ENCODE measurements around the gene HELZ. TPM values are rescaled to one million over a fixed set of nuclear protein-coding genes. Genes with fewer than 3 reads are reported as not detected.

HELZ gene
- polyA plus RNA-seq, 2 of the 4 experiments (the other 2 are of a cell fraction) = 5.6 to 18.3 TPM

DNA sequence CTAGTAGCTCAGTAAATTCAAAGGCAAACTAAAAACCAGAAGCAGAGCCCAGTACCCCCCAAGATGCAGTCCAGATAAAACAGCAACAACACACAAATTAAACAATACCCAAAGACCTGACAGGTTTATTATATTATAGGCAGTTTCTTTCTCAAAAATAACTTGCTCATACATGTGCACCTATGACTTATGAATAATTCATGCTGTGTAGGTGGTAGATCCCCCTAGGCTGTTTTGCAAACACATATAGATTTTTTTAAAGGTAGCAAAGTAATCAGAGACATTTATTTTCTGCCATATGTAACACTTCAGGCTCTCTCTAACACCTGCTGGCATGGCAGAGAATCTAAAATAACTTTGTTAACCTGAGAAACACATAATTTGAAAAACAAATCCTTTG is 173.4 kb downstream of the HELZ start:
- DNase-seq (ENCODE audit: low read depth in 1 of 2, low spot score in 1 of 2) (no peak), ATAC-seq (no peak), FAIRE-seq (no peak)
- H3K4me1 ChIP-seq = peaks cover 9% of the 10 kb centered on the region
- H3K4me2 ChIP-seq = no peak overlapping the region
- H3K9me3 ChIP-seq = no peaks in the 10 kb centered on the region
- POLR2A ChIA-PET = no interaction called here
- H3K4me3 ChIP-seq = no peak overlapping the region
- H3K27ac ChIP-seq = no peak overlapping the region
- no peak for TF ChIP-seq HEYL (CRISPR knock-in tag; IDR thresholded peaks at IDR 0.05)
- TF ChIP-seq CBX8 (IDR thresholded peaks at IDR 0.05) = no peak
- no peak for TF ChIP-seq KDM1A (IDR thresholded peaks at IDR 0.05; ENCODE audit: low read depth)
- no peak for TF ChIP-seq FOXS1 (CRISPR knock-in tag; IDR thresholded peaks at IDR 0.05)
- TF ChIP-seq RAD21 (conservative IDR thresholded peaks at IDR 0.05 in 1 of 2, IDR thresholded peaks at IDR 0.05 in 1 of 2) = no peak
- no peak for TF ChIP-seq NFE2L2 (conservative IDR thresholded peaks at IDR 0.05; ENCODE audit: low read length)
- TF ChIP-seq ATOH8 (CRISPR knock-in tag; IDR thresholded peaks at IDR 0.05; ENCODE audit: low read depth) = no peak
- TF ChIP-seq POLR2AphosphoS2 (conservative IDR thresholded peaks at IDR 0.05; ENCODE audit: low read length) = no peak
- no peak for TF ChIP-seq NPAS2 (CRISPR knock-in tag; IDR thresholded peaks at IDR 0.05; ENCODE audit: borderline replicate concordance)
- no peak for TF ChIP-seq RNF2 (IDR thresholded peaks at IDR 0.05; ENCODE audit: borderline replicate concordance, low read depth)
- TF ChIP-seq, protein P1, sequence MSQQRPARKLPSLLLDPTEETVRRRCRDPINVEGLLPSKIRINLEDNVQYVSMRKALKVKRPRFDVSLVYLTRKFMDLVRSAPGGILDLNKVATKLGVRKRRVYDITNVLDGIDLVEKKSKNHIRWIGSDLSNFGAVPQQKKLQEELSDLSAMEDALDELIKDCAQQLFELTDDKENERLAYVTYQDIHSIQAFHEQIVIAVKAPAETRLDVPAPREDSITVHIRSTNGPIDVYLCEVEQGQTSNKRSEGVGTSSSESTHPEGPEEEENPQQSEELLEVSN (IDR thresholded peaks at IDR 0.05; ENCODE audit: borderline replicate concordance, low read depth) = no peak
- TF ChIP-seq, protein P2, sequence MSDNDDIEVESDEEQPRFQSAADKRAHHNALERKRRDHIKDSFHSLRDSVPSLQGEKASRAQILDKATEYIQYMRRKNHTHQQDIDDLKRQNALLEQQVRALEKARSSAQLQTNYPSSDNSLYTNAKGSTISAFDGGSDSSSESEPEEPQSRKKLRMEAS (IDR thresholded peaks at IDR 0.05) = no peak
- no peak for TF ChIP-seq HES2 (IDR thresholded peaks at IDR 0.05)
- TF ChIP-seq NR3C1 (IDR thresholded peaks at IDR 0.05) = no peak
- TF ChIP-seq ZFP36 (IDR thresholded peaks at IDR 0.05; ENCODE audit: borderline replicate concordance, partially characterized antibody) = no peak
- no peak for TF ChIP-seq TP53 (CRISPR knock-in tag; IDR thresholded peaks at IDR 0.05)
- TF ChIP-seq HDAC2 (IDR thresholded peaks at IDR 0.05) = no peak
- no peak for TF ChIP-seq ESRRA (IDR thresholded peaks at IDR 0.05; ENCODE audit: borderline replicate concordance, low read length)
- TF ChIP-seq, protein P3, sequence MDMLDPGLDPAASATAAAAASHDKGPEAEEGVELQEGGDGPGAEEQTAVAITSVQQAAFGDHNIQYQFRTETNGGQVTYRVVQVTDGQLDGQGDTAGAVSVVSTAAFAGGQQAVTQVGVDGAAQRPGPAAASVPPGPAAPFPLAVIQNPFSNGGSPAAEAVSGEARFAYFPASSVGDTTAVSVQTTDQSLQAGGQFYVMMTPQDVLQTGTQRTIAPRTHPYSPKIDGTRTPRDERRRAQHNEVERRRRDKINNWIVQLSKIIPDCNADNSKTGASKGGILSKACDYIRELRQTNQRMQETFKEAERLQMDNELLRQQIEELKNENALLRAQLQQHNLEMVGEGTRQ (IDR thresholded peaks at IDR 0.05) = no peak
- CTCF ChIA-PET = interaction anchor here (2.0 kb wide), 1 partner anchor 10 kb away, joined by 6 read pairs; no protein-coding TSS in a partner anchor

DNA sequence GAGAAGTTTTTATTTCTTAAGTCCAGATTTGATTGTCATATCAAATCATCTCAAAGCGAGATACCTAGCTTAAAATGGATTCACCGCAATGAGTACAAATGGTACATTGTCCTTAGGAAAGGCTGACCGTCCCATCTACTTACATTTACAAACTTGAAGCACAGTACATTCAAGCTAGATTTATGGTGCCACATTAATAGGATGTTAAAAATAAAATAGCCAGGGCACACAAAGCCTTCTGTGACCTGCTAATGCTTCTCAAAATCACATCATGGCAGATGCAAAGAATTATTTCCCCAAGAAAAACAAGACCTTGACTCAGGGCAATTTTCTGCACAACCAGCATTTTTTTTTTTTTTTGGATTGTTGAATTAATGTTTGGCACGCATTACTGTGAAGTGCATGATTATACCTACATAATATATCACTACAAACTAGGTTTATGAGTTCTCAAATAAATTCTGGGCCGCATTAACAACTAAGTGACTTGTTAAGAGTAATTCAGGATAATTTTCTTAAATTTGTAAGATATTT is 175.3 kb downstream of the HELZ start:
- no peak overlapping the region for H3K4me3 ChIP-seq
- ChIA-PET POLR2A (no interaction called here), CTCF (interaction anchor here (1.2 to 2.1 kb wide), 2 partner anchors 9 to 170 kb away, joined by 3 to 6 read pairs; no protein-coding TSS in a partner anchor)
- 95% methylated on average over 5 of the region's 5 CpGs for WGBS (ENCODE audit: missing lambda C conversion rate)
- H3K4me2 ChIP-seq = no peak overlapping the region
- no peaks in the 10 kb centered on the region for H3K9me3 ChIP-seq
- H3K4me1 ChIP-seq = peaks cover 3% of the 10 kb centered on the region
- TF ChIP-seq MAFK (IDR thresholded peaks at IDR 0.05; ENCODE audit: partially characterized antibody) (peak; percentile 81), EHMT2 (IDR thresholded peaks at IDR 0.05; ENCODE audit: low read depth) (no peak)
- FAIRE-seq = no peak
- H3K27ac ChIP-seq = no peak overlapping the region
- ATAC-seq = no peak
- DNase-seq (ENCODE audit: low read depth in 1 of 2, low spot score in 1 of 2) = no peak

- Histone ChIP-seq H3K4me2 (no peak overlapping the region), H3K9me3 (no peaks in the 10 kb centered on the region), H3K4me1 (no peaks in the 10 kb centered on the region), H3K4me3 (no peak overlapping the region), H3K27ac (no peak overlapping the region)
- CTCF ChIA-PET = interaction anchor here (1.2 to 2.1 kb wide), 2 partner anchors 10 to 170 kb away, joined by 3 to 6 read pairs; no protein-coding TSS in a partner anchor
- WGBS (ENCODE audit: missing lambda C conversion rate) = 63% methylated on average over 3 of the region's 3 CpGs
- ATAC-seq (no peak), FAIRE-seq (no peak), DNase-seq (ENCODE audit: low read depth in 1 of 2, low spot score in 1 of 2) (no peak)
- TF ChIP-seq KDM5A (IDR thresholded peaks at IDR 0.05) (no peak), ATOH8 (CRISPR knock-in tag; IDR thresholded peaks at IDR 0.05; ENCODE audit: low read depth) (no peak)
- POLR2A ChIA-PET = no interaction called here
Observed at GRCh38 chr17:67068999-67069398, 176.0 kb downstream of the HELZ start.
